Cerebellar nuclear complex (tissue), 1 donor: ENCODE data around the gene AHI1.
"Not testable (repeated sequence)": the region's sequence is repeated elsewhere in the genome, so short reads cannot be mapped to it uniquely, and the experiment has no call there.

ENCODE experiments used
- DNase-seq, 2 experiments: peaks; one replicate each; lab custom pipeline; 2025; lab: John Stamatoyannopoulos, UW

The AHI1 gene

DNA sequence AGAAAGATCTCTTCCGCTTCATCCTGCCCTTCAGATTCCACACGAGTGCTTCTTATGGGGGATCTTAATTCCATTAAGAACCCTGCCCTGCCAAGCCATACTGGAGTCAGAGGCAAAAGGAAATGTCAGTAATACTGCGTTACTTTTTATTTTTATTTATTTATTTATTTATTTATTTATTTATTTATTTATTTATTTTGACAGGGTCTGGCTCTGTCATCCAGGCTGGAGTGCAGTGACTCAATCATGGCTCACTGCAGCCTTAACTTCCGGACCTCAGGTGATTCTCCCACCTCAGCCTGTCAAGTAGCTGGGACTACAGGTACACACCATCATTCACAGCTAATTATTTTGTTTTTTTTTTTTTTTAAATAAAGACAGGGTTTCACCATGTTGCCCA, 236.9 kb downstream of the AHI1 start:
- no peak for DNase-seq

GRCh38 chr6:135258970-135259369, 238.6 kb downstream of the AHI1 start:
- no peak for DNase-seq

DNA sequence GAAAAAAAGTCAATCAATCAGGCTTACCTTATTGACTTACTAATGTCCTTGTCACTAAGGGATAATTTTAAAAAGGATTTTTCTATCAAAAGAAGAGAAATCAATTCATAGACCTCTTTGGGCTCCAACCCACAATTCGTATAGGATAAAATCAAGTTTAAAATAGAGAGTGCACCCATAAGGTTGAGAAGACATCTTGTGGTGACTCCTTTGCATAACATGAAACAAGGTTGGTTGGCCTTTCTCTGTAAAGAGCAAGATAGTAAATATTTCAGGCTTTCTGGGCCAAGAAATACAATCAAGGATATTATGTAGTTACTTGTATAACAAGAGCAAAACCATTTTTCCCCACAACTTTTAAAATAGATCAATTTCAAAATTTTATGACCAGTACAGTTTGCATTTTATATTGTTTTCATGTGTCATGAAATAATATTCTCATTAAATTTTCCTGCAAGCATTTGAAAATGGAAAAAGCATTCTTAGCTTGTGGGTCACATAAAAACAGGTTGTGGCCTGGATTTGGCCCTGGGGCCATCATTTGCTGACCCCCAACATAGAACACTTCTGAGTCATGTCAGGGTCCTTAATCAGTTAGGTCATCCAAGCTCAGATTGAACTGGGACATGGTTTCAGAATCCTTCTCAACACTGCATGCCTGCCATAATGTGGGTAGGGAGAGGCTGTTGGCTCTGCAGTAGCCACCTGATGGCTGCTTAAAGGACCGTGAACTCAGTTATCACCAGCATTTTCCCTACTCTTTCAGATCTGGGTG, 239.7 kb downstream of the AHI1 start:
- DNase-seq = no peak

DNA sequence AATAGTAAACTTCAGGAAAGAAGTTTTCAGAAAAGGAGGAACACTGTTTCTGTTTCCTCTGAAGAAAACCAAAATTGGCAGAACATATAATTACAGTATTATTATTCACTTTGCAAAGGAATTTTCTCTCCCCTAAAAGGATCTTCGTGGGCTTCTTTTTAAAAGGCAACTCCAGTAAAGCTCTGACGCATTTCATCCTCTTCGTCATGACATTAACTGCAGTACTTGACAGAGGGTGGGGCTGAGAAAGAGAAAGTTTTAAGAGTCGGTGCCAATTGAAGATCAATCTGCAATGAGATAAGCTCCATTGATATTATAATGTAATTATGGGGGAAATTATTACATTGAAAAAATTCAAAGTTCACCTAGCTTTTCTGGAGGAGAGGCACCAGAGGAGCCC, 240.7 kb downstream of the AHI1 start:
- DNase-seq = no peak

- DNase-seq = no peak
Measured at GRCh38 chr6:135254471-135254870, 243.1 kb downstream of the AHI1 start.

DNA sequence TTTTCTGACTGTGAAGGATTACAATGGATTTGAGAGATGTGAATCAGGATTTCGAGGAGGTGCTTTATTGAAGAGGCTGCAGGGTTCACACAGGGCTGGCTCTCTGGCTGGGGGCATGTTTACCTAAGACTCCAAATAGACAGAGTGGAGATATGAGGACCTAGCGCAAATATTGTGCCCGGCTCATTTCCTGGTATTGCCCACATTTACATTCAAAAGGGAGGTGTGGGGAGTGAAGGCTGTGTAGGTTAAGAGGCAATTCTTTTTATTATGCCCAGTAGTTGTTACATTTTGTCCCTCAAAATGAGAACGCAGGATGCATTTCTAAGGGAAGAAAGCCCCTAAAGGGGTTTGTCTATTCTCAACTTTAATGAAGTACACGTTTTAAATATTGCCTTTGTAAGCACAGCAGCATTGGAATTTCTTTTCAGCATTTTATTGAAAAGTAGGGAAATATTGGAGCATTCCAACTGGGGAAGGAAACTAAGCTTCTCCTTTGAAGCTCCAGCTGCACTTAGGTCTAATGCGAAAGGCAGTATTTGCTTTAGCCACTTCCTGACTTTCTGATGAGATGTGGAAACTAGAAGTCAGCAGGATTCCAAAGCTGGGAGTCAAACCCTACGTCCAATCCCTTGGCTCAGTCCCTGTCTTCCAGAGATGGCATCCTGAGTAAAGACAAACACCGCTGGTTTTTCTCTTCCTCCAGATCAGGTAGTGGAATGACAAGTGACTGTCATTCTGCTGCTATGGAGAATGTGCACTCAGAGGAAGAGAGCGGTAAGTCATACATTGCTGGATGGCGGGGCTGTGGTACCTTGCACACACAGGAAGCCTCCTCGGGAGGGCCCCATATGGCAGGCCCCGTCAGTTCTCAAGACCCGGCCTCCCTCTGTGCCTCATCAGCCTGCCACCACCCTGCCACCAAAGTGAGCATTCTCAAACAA, 245.8 kb downstream of the AHI1 start:
- DNase-seq = no peak

DNA sequence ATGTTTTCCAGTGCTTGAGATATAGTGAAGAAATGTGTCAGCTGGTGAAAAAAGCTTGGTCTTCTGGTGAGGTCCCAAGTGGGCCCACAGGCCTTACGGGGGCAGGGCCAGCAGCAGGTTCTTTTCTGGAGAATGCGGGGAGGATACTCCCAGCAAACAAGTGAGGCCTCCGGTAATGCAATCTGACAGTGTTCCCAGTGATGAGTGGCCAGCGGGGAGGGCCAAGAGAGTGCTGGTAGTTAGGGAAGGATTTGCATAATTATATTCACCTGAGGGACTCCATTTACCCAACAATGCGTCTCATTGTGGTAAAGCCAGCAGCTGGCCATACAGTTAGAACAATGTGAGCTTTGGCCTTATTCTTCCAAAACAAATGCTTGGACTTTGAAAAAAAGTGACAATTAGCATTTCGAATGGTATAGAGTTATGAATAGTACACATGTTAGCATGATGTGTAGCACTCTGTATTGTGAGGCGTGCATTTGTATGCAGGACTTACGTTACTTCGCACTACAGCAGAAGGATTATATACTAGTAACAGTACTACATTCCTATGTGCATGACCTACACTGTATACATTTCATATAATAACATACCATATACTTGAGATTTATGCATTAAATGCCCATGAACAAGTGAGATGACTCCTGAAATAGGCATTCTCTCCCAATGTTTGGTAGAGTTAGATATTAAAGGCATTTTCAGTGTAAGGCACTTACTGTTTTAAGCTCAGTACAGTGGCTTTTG, 246.6 kb downstream of the AHI1 start:
- DNase-seq = no peak

DNA sequence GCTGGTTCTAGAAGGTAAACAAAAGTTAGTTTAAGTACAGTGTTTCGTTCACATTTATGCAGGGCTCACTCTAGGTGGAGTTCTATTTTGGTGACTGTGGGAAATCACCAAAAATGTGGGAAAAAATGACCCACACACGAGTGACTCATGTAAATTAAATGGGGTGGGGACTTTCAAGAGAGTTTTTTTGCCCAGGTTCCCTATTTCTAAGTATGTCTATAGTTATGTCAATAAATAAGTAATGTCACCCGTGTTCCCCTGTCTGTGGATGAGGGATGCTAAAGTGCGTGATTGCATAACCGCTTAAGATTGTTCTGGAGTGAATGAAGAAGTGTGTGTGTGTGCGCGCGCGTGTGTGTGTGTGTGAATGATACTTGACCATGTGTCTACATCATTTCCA, 247.3 kb downstream of the AHI1 start:
- DNase-seq = no peak

DNA sequence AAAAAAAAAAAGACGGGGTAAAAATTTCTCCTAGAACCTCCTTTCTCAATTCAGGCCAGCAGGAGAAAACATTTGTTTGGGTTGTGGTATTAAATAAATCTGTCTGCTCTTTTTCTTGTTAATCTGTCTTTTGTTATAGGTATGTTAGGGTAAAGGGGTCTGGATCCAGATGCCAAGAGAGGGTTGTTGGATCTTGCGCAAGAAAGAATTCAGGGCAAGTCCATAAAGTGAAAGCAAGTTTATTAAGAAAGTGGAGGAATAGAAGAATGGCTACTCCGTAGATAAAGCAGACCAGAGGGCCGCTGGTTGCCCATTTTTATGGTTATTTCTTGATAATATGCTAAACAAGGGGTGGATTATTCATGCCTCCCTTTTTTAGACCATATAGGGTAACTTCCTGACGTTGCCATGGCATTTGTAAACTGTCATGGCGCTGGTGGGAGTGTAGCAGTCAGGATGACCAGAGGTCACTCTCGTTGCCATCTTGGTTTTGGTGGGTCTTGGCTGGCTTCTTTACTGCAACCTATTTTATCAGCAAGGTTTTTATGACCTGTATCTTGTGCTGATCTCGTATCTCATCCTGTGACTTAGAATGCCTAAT, 251.0 kb downstream of the AHI1 start:
- not testable (repeated sequence) for DNase-seq

DNA sequence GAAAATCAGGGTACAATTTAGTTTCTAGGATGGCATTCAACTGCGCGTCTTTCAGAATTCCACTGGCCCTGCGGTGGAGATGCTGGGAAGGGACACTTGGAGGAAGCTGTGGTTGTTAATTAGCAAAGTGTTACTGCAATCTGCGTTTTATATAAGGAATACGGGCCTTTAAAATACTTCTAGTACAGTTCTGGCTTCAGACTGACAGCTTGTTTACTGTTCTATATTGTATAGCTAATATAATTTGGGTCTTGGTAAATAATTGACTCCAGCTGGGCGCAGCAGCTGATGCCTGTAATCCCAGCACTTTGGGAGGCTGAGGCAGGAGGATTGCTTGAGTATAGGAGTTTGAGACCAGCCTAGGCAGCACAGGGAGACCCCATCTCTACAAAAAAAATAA, 252.7 kb downstream of the AHI1 start:
- DNase-seq = no peak

GRCh38 chr6:135243871-135244796, 253.4 kb downstream of the AHI1 start:
- no peak for DNase-seq

DNA sequence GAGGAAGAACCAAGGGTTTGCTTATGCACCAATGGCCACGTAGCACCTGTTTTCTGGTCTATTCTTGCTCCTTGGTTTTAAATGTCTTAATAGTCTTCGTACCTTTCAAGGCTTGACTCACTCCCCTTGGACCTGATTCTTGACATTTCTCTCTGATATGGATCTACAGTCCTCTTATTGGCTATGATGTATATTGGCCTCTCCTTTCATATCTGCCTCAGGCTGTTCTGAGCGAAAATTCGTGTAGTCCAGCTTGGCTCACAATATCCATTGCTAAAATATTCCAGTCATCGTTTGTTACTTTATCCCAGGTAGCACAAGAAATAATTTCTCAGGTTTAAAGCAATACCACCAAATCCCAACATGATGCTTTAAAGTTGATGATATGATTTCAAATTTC, 256.8 kb downstream of the AHI1 start:
- DNase-seq = no peak

- no peak for DNase-seq
Measured at GRCh38 chr6:135236732-135237131, 260.8 kb downstream of the AHI1 start.

- no peak for DNase-seq
Measured at GRCh38 chr6:135236319-135236718, 261.2 kb downstream of the AHI1 start.

GRCh38 chr6:135235716-135236115, 261.8 kb downstream of the AHI1 start:
- no peak for DNase-seq

DNA sequence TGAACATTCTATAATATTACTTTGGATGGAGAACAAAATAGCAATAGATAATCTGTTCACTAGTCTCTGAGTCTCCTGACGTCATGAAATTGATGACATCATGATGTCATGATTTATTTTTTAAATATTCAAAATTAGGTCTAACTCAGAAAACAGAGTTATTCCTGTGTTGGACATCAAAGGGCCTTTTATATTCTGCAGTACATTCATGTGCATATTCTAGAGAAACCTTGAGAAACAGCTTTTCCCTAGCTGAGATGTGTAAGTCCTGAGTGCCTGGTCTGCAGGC, 263.1 kb downstream of the AHI1 start:
- DNase-seq = no peak

GRCh38 chr6:135233686-135234491, 263.7 kb downstream of the AHI1 start:
- no peak for DNase-seq
